OCI-M2 (cell line): ENCODE measurements around the gene SYT9.

Source experiments
- DNase-seq: peaks from one replicate; lab custom pipeline; 2025; ENCODE audit not compliant: unreplicated experiment; lab: John Stamatoyannopoulos, UW

Gene SYT9

DNA sequence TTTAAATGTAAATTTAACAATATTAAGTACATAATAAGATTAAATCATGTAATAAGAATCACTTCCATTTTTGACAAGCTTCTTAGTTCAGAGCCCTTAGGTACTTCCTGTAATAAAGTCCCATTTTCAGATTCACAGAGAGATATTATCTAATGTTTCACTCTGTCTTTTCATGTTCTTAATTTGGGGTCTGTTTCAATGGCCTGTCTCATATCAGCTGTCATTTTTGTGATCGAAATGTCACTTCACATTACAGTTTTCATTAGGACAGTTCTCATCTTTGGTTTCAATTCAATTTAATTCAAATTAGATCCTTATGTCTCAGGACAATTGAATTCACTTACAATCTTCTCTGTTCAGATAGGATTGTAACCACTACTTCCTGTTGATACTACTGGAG, 211.0 kb downstream of the SYT9 start:
- DNase-seq, result no peak

DNA sequence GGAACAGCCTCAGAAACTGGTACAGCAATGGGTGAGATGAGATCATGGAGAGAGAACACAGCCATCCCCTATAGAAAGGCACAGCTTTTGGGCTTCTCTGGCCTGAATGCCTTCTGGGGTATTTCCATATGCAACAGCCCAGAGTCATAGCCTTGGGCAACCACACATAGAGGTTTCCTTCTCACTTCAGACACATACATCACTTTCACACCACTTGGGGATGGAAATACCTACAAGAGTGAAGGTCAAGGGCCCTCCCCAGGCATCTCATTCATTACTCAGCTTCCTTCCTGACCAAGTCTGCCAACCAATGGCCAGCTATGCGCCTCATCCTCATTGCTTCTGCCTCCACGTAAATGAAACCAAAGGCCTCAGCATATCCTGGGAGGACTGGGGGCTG, 215.9 kb downstream of the SYT9 start:
- DNase-seq, result no peak

DNA sequence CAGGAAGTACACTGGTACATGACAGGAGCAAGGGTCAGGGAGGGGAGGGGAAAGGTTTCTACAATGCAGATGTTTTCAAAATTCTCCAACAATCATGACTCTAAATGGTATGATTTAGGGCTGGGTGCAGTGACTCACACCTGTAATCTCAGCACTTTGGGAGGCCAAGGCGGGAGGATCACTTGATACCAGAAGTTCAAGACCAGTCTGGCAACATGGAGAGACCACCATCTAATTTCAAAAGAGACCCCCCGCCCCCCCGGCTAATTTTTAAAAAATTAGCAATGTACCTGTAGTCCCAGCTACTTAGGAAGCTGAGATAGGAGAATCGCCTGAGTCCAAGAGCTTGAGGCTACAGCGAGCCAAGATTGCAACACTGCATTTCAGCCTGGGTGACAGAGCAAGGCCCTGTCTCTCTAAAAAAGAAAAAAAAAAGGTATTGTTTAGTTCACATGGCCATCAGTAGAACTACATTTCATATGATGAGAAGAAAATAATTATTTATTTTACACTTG, 217.7 kb downstream of the SYT9 start:
- DNase-seq, result no peak

DNA sequence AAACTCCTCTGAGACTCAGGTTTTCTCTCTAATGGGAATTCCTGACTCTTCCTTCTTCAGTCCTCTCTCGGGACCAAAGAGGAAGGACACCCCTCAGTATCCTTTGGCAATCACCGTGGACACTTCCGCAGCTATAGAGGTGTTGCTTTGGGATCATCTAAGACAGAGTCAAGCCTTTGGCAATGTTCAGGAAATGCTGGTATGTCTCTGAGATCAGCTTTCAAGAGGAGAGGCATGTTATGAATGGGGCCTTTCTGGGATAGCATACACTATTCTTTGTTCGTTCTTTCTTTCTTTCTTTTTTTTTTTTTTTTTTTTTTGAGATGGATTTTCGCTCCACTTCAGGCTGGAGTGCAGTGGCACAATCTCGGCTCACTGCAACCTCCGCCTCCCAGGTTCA, 219.4 kb downstream of the SYT9 start:
- no peak for DNase-seq

DNA sequence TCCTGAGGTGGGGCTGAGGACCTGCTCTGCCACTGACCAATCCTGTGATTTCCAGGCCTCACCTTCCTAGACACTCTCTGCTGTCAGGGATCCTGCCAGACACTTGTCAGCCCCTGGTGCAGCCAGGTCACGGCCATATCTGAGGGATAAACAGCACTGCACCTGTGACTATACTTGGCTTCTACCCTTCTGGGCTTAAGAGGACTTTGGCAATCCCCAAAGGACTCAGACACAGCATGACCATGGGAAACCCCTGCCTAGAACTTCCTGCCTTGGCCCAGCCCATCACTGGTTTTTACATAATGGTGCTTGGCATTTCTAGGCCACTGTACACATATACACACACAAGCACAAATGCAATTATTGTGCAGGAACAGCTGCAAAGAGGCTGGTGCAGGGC, 222.0 kb downstream of the SYT9 start:
- no peak for DNase-seq

DNA sequence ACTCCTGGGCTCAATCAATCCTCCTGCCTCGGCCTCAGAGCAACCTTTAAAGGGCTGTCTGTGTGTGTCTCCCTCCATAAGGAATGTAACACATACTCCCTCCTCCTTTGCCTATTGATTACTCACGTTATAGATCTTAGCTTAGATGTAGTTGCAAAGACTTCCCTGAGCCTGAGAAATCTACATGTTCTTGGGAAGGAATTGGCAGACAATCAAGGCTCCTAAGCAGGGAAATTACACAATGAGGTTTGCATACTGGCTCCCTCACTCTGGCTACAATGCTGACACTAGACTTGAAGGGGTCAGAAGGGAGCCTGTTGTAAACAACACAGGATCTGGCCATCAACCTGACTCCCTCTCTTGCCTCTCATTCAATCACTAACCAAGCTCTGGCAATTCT, 228.4 kb downstream of the SYT9 start:
- no peak for DNase-seq

DNA sequence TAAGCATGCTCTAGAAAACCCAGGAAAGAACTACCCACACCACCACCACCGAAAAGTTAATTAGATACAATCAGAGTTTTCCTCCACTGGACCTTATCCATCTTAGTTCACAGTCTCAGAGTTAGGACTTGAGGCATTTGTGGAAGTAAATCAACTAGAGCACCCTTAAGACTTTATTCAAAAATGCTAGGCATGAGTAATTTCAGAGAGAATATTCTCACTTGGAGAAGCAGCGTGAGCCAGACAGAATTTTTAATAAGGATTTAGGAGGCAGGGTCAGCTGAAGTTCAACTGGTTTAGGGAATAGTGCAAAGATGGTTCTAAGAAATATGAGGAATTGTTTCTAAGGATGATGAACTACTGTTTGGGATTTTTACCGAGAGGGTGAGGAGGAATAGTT, 232.4 kb downstream of the SYT9 start:
- no peak for DNase-seq

DNA sequence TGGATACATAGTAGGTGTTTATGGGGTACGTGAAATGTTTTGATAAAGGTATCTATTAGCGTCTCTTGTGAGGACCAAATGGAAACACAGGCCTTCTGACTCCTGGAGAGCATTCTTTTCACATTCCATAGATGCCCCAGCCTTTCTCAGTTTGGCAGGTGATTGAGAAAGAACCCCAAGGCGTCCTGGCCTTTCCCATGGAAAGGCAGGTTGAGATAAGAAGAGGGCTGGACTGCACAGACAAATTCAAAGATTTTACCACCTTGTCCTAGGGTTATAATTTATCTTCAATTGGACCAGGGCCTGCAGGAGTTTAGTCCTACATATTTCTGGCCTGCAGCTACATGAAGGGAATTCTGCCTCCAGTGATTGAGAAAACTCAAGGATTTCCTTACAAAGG, 232.9 kb downstream of the SYT9 start:
- no peak for DNase-seq

DNA sequence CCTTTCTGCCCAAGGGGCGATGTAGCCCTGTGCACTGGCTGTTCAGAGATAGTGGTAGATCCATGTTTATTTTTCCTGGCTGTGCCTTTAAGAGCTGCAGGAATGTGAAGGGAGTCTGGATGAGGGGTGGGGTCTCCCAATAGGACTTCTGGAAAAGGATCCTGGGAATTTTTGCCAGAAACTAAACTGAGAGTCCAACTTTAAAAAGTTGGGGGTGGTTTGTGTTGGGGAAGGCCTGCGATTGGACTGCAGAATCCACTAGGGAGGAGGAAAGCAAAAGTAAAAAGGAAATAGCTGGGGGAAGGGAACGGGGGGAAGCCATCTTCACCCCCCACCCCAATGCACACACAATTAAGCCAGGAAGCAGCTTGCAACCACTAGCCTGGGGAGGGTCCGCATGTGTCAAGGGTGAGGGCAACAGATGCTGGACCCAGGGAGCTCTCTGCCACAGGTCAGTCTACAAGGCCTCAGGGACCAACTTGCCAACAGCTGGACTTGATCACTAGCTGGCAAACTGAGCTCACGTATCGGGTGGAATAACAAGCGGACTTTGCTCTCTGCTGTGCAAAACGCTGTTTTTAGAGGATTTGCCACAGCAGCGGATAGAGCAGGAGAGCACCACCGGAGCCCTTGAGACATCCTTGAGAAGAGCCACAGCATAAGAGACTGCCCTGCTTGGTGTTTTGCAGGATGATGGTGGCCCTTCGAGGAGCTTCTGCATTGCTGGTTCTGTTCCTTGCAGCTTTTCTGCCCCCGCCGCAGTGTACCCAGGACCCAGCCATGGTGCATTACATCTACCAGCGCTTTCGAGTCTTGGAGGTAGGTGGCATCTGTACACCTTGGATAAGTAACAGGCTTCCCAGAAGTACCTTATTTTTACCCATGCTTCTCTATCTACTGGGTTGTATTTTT, 233.7 kb downstream of the SYT9 start, which contains the start of gene OLFML1:
Gene OLFML1 (plus strand): TSS at position 321 of the 912 bp plus-strand sequence. CDS start 370 bp downstream, at position 691.
- DNase-seq, result no peak

DNA sequence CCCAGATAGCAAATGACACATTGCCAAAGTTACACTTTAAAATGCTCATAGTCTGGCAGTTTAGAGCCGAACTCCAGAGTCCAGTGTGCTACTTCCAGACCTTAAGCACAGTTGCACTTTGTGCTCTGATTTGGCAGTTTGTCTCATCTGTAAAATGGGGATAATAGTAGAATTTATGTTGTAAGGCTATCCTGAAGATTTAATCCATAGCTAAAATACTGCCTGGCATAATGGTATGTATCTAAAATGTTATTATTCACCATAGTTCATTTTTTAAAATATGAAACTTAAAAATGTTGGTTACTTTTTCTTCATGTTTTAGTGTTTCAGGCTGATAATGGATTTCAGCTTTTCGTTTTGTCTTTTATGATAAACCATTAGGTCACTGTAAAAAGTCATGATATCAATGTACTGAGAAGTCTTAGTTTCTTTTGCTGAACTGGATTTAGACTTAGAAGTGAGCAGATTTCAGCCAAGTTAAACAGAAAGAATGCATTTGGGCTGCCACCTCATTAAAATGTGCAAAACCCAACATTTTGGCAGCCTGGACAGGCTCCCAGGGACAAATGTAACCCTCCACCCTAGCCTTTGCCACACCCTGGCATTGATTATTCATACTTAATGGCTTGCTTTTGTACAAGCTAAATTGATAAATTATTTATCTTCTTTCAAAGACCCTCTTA, 234.5 kb downstream of the SYT9 start:
- DNase-seq, result no peak

DNA sequence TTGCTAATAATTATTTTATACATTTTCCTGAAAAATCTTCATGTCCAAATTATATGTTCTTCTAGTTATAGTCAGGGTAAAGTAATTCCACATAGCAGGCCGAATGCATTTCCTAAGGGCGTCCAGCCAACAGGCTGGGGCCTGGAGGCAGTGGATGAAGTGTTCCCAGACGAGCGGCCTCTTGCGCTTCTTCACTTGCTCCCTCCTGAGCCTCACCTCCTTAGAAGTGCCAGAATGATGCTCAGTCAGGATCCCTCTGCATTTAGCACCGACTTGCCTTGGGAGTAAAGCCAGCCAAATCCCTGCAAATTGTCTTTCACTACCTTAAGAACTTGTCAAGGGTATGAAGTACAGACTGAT, 235.1 kb downstream of the SYT9 start:
- DNase-seq, result no peak

DNA sequence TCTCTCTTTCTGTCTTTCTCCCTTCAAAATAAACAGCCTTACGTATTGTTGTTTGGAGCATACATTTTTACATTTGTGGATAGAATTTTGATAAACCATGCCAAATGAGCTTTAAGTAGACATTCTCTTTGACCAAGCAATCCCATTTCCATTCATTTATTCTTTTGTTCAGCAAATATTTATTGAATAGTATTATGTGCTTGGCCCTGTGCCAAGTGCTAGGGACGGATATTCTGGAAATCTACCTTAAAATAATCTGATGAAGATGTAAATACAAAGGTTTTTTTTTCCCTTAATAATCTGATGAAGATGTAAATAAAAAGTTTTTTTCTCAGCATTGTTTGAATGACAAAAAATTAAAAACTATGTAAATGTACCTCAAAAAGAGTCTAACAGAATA, 235.7 kb downstream of the SYT9 start:
- no peak for DNase-seq

DNA sequence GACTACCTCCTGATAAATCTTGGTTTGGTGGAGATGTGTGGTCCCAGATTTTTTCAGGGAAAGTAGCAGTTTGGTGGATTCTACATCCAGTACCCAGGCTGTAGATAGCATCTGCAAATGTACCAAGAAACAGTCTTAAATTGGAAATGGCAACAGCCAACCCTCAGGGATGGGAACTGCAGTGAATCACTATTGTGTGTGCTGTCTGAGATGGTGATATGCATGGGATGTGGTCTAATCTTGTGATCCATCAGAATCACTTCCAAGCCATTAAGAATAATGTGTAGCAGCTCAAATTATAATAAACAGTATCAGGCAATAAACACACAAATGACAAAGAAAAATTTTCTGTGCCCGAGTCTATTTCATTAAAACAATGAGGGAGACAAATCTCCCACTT, 237.0 kb downstream of the SYT9 start:
- DNase-seq, result no peak

DNA sequence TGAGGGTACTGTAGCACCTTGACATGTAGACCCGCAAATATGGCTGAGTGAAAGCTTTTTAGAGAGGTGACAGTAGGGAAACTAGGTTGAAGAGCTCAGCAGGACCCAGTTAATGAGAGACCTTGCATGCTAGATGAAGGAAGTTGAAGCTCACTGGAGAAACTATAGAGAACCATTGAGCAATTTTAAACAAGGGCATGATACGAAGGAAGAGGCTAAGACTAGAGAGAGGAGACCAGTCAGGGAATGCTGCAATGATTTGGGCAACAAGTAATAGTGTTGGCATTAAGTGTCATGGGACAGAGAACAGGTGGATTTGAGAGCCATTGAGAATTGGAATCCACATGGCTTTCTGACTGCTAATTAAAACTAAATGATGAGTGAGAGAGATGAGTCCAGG, 237.7 kb downstream of the SYT9 start:
- DNase-seq, result no peak

DNA sequence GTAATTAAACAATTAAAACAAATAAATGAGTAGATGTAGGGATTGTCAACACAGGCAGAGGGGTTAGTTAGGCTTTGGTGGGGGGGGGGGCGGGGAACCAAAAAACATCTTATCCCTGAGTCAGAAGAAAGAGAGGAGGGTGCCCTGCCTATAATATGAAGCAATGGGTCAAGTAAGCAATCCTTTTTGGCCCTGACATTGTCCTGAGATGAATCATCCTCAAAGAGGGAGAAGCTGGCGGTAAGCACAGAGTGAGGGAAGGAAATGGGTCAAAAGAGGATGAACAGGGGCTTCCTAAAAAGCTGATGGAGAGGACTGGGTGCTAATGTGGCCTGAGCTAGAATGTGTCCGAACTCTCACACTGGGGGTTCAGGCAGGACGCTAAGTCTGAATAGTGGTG, 238.3 kb downstream of the SYT9 start:
- no peak for DNase-seq

DNA sequence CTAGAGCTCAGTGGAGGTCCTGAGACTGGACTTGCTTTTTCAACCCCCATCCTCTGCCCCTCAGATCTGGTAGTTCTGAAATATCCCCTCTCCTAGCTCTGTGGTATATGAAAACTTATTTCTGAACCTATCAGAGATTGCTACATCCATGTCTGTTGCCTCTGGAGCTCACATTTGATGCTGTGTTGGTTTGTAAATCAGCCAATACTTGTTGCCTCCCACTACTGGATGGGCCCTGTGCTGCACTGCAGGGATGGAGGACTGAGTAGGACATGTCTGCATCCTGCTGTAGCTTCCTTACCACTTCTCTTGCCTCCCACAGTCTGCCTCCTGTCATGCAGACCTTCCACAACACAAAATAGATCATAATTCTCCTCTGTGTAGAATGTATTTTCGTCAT, 238.8 kb downstream of the SYT9 start:
- no peak for DNase-seq

DNA sequence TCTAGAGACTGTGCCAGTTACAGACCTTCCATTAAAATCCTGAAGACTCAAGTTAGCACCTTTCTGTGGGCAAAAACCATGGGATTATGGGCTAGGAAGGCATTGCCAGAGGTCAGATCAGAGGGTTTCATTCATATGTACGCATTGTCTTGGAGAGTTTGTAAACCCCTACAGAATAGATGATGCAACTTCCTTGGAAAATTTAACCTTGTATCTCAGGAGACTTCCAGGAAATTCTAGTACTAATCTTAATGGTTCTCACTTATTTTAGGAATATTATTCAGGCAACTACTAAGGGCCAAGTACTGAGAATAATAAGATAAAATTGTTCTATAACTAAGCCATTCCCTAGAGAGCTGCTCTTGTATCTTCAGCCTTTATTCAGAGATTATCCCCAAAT, 240.5 kb downstream of the SYT9 start:
- DNase-seq, result no peak

DNA sequence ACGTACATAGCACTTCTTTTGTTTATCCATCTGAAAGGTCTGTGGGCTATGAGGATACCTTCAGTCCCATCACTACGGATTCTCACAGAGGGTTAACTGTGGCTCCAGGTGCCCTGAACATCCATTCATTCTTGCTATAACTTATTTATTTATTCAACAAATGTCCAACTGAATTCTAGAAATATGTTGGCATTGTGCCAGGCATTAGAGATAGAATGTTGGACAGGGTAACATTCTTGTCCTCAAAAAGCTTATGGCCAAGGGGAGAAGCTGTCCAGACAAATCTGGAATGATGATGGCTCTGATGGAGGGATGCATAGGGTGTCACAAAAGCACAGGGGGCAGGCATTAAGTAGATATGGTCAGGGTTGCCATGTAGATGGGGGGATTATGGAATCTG, 242.0 kb downstream of the SYT9 start:
- no peak for DNase-seq

DNA sequence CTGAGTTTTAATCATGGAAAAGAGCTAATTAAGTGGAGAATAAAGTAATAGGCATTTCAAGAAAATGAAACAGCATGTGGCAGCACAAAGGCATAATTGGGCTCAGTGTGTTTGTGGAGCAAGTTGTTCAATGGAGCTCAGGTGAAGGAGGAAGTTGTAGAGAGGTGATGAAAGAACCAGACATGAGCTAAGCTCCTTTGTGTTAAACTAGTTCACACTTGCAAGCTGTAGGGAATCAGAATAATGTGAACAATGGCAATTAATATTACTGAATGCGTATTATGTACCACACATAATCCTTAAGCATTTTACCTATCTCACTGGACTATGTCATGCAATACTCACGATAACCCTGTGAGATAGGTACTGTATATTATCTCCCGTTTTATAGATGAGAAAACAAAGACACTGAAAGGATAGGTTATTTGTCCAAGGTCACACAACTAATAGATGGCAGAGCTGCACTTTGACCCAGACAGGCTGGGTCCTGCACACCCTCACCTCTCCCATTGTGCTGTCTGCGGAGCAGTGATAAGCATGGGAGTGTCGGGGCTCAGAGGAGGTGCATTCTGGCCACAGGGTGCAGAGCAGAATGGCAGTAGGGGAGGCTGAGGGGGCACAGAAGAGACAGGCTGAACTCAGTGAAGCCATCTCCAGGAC, 242.5 kb downstream of the SYT9 start:
- no peak for DNase-seq

DNA sequence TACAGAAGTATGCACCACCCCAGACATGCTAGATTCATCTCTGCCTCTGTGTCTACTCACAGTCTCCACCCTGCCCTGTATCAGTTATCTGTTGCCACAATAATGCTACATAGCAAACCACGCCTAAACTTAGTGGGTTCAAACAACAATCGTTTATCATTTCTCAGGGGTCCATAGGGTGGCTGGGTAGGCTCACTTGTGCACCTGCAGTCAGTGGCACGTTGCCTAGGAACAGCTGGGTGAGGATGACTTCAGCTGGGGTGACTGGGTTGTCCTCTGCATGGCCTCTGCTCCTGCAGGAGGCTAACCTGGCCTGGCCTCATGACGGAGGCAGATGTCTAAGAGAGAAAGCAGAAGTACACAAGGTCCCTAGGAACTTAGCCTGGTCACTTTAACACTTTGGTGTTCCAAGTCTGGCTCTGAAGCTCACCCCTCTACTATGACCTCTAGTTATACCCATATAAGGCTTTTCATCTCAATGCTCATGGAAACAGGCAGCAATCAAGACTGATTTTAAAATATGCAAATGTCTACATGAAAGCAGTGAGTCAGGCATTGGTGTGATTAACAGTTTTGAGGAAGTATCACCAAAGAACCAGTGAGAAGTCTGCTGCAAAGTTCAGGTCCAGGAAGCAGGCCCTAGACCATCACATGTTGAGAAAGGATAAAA, 244.3 kb downstream of the SYT9 start:
- no peak for DNase-seq

DNA sequence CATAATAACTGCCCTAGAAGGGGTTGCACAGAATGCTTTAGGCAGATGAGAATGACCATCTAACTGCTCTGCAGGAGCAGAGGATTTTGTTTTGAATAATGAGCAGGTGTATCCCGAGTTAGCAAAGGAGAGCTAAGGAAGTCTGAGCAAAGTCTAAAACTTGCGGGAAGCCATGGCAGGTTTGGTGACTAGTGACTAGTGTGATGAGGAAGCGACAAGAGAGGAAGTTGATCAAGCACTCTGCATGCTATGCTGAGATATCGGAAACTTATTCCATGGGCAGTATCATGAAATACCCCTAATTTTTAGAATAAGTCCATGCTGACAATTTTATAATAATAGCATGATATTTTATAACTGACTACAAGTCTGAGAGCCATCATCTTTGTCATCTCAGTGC, 246.5 kb downstream of the SYT9 start:
- DNase-seq, result no peak
